22Rv1 (cell line): ENCODE data around the gene ATXN7L1.

Experiments
- H3K27ac ChIP-seq: fragments of 450-650 bp; 2 replicates; pipeline ENCODE4 v1.5.1; 2017
- ZFX ChIP-seq: fragments of 450-650 bp; IDR thresholded peaks from 2 replicates; pipeline ENCODE4 v1.6.1; 2017; ENCODE audit warnings: antibody characterized with exemption, borderline replicate concordance
- TF ChIP-seq, protein P1 (sequence below): fragments of 450-650 bp; IDR thresholded peaks from 2 replicates; pipeline ENCODE4 v1.5.1; 2017; ENCODE audit warnings: mild to moderate bottlenecking

Gene ATXN7L1

GRCh38 chr7:105638902-105639495 lies 237.4 kb downstream of the ATXN7L1 start:
- no peak overlapping the region for H3K27ac ChIP-seq
- TF ChIP-seq ZFX: no peak
- TF ChIP-seq, protein P1, sequence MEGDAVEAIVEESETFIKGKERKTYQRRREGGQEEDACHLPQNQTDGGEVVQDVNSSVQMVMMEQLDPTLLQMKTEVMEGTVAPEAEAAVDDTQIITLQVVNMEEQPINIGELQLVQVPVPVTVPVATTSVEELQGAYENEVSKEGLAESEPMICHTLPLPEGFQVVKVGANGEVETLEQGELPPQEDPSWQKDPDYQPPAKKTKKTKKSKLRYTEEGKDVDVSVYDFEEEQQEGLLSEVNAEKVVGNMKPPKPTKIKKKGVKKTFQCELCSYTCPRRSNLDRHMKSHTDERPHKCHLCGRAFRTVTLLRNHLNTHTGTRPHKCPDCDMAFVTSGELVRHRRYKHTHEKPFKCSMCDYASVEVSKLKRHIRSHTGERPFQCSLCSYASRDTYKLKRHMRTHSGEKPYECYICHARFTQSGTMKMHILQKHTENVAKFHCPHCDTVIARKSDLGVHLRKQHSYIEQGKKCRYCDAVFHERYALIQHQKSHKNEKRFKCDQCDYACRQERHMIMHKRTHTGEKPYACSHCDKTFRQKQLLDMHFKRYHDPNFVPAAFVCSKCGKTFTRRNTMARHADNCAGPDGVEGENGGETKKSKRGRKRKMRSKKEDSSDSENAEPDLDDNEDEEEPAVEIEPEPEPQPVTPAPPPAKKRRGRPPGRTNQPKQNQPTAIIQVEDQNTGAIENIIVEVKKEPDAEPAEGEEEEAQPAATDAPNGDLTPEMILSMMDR: no peak

DNA sequence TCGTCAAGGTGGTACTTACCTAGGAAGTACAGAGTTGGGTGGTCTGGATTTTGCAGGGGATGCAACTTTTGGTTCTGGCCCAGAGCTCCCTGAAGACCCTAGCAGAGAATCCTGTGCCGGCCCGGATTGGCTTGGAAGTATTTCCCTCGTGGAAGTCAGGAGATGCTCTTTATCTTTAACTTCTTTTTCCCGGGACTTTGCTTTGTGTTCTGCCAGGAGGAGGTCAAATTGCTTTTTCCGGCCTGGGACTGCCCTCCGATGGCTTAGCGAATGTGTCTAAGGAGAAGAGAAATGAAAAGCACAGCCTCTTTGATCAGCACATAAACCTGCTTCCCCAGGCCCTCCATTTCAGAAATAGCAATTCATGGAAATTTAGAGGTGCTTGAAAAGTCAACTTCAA lies 238.1 kb downstream of the ATXN7L1 start:
- TF ChIP-seq, protein P1: no peak
- TF ChIP-seq ZFX: no peak
- H3K27ac ChIP-seq: no peak overlapping the region

- TF ChIP-seq, protein P1: no peak
- TF ChIP-seq ZFX: no peak
- no peak overlapping the region for H3K27ac ChIP-seq
Observed at GRCh38 chr7:105637755-105638154, 238.6 kb downstream of the ATXN7L1 start.

DNA sequence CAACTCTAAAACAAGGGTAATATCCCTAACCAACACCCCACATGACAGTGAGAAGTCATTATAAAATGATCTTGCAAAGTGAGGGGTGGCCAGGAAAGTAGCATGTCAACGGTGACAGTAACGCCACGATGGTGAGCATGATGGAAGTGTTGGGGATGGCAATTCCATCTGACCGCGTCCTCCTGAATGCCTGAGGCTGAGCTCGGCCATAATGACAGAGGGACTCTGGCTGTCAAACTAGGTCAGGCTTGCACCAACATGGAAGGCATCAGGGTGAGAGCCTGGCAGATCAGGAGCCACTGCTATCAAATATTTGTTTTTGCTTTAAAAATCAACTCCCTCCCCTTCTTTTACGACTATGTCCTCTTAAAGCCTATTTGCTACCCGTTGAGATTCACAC lies 239.4 kb downstream of the ATXN7L1 start:
- H3K27ac ChIP-seq: no peak overlapping the region
- TF ChIP-seq, protein P1: no peak
- TF ChIP-seq ZFX: no peak

DNA sequence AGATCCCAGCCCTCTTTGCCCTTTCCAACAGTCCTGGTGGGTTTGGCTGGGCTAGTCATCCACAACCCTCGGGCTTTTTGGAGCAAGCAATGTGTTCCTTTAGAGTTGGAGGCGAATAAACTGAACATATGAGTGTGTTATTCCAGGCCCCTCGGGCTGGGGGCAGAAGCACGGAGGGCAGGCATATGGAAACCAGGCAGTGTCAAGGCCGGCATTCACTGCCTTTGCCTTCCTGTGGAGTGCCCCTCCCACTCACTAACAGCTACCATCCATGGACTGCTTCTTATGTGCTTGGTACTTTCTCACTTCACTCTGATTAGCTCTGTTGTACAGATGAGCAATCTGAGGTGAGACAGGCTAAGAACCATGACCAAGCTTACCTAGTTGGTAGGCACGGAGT lies 241.2 kb downstream of the ATXN7L1 start:
- TF ChIP-seq, protein P1: no peak
- TF ChIP-seq ZFX: no peak
- H3K27ac ChIP-seq: no peak overlapping the region

DNA sequence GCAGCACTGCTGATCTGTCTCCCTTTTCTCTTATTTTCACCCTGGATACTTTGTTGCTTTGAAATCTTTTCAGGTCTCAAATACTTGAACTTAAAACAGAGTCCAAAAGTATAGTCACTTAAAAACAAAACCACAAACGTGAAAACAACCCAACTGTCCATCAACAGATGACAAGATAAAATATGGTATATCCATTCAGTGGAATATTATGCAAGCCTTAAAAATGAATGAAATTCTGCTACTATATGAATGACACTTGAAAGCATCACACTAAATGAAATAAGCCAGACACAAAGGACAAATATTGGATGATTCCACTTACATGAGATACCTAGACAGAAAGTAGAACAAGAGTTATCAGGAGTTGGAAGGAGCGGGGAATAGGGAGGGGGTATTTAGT lies 250.4 kb downstream of the ATXN7L1 start:
- no peak overlapping the region for H3K27ac ChIP-seq
- TF ChIP-seq ZFX: no peak
- TF ChIP-seq, protein P1: no peak

- TF ChIP-seq ZFX: no peak
- TF ChIP-seq, protein P1: no peak
- no peak overlapping the region for H3K27ac ChIP-seq
Observed at GRCh38 chr7:105623906-105624305, 252.5 kb downstream of the ATXN7L1 start.
